Measurements from ENCODE around the gene IL4I1. TPM values are rescaled to one million over a fixed set of nuclear protein-coding genes. Genes with fewer than 3 reads are reported as not detected.

The IL4I1 gene
- total and polyA plus RNA-seq, 2 of the 8 experiments (the other 6 are each of a cell fraction or from before 2014, with no cell fraction given): 0.41 to 0.76 TPM

GRCh38 chr19:49878744-49879070 is 18.0 kb downstream of the IL4I1 start:
- peak overlapping the region; percentile 87 for H3K27ac ChIP-seq (ENCODE audit: low read depth, low read length)
- peak overlapping the region; percentile 70 to 95 (median 91); a peak in 7 of 8 replicates for H3K4me3 ChIP-seq (ENCODE audit: extremely low read depth in 1 of 4, insufficient read depth in 2 of 4, low read depth in 3 of 4, low read length in 4 of 4)
- ChIA-PET CTCF (ENCODE audit: partially characterized antibody) (interaction anchor here (0.7 to 1.5 kb wide), 2 partner anchors 75 to 189 kb away, joined by 3 read pairs; partner anchors contain the start of gene ADM5), POLR2A (ENCODE audit: partially characterized antibody) (interaction anchor here (1.2 to 6.2 kb wide), 5 partner anchors 10 to 51 kb away, joined by 3 to 76 read pairs (median 39); partner anchors contain the start of genes ATF5, NUP62 and PNKP)
- no peaks in the 10 kb centered on the region for H3K9me3 ChIP-seq (ENCODE audit: insufficient read depth in 2 of 2, low read depth in 1 of 2, low read length in 1 of 2)
- H4K5ac ChIP-seq (ENCODE audit: insufficient read length, low read depth, low read length): no peak overlapping the region
- FAIRE-seq (no peak), DNase-seq (ENCODE audit: low read depth in 1 of 2, low spot score in 2 of 2) (no peak)
- 81% methylated on average over 9 of the region's 9 CpGs; no CpG with 5 or more reads in 1 of the 2 experiments for WGBS, 2 experiments (ENCODE audit: extremely low coverage in 1 of 2, insufficient coverage in 1 of 2, insufficient read length in 1 of 2, insufficient replicate concordance in 2 of 2, low coverage in 1 of 2, low lambda C conversion rate in 2 of 2, missing lambda C conversion rate in 1 of 2)
- H2AK5ac ChIP-seq (ENCODE audit: low read depth, low read length): peak overlapping the region; percentile 75; the same call in 1 of the 2 replicates
- 0 out of 2 replicates have a peak overlapping the region, but pooled peaks have one; percentile 28 for H3K18ac ChIP-seq (ENCODE audit: extremely low read depth, low read length)
- H4K91ac ChIP-seq (replicated peaks; ENCODE audit: insufficient read length, low read length): no peak overlapping the region
- peak overlapping the region; percentile 90 to 92 for H3K4me2 ChIP-seq (ENCODE audit: insufficient read depth in 1 of 2, low read depth in 2 of 2, low read length in 2 of 2)
- no peak overlapping the region; the same call in 1 of the 2 replicates for H2BK12ac ChIP-seq (ENCODE audit: low read depth, low read length)
- peaks cover 10 to 16% of the 10 kb centered on the region in 2 experiments for H4K20me1 ChIP-seq (replicated peaks in 1 of 2; ENCODE audit: control insufficient read depth in 1 of 2, insufficient read depth in 2 of 2, low read length in 2 of 2)
- H3K23me2 ChIP-seq (ENCODE audit: low read depth, low read length): peaks cover 16% of the 10 kb centered on the region
- no peak overlapping the region for H4K8ac ChIP-seq (ENCODE audit: extremely low read depth, insufficient read depth, low read length)
- no peak overlapping the region for H3K56ac ChIP-seq (replicated peaks; ENCODE audit: insufficient read length, low read depth, low read length)
- no peak overlapping the region for H2BK20ac ChIP-seq (ENCODE audit: low read length)
- no peaks in the 10 kb centered on the region for H3K27me3 ChIP-seq (replicated peaks in 1 of 4; ENCODE audit: control insufficient read depth in 3 of 4, extremely low read depth in 1 of 4, insufficient read depth in 3 of 4, low read length in 3 of 4)
- H3K4me1 ChIP-seq (replicated peaks in 1 of 4; ENCODE audit: control insufficient read depth in 3 of 4, insufficient read depth in 4 of 4, low read length in 3 of 4): peaks cover 0 to 13% (median 7%) of the 10 kb centered on the region in 4 experiments; a peak in 6 of 7 replicates
- no peak overlapping the region for H2AFZ ChIP-seq (ENCODE audit: low read length)
- no peak overlapping the region for H3K4ac ChIP-seq (replicated peaks; ENCODE audit: insufficient read length, low read depth, low read length)
- peaks cover 19 to 44% (median 37%) of the 10 kb centered on the region in 4 experiments for H3K36me3 ChIP-seq (ENCODE audit: control insufficient read depth in 2 of 4, insufficient read depth in 4 of 4, low read length in 3 of 4)
- H3K23ac ChIP-seq (ENCODE audit: insufficient read length): no peak overlapping the region
- no peak overlapping the region for H2BK120ac ChIP-seq (replicated peaks; ENCODE audit: low read depth, low read length)
- no peak overlapping the region for H2BK15ac ChIP-seq (ENCODE audit: low read length)
- peak overlapping the region in 3 of 4 experiments; percentile 66 to 98 (median 97); a peak in 6 of 7 replicates for H3K9ac ChIP-seq (replicated peaks in 1 of 4; ENCODE audit: extremely low read depth in 1 of 4, low read depth in 3 of 4, low read length in 3 of 4)
- H3K79me2 ChIP-seq (ENCODE audit: control insufficient read depth in 1 of 2, insufficient read depth in 2 of 2, low read length in 2 of 2): peaks cover 0 to 30% of the 10 kb centered on the region in 2 experiments; a peak in 2 of 4 replicates
- H3K14ac ChIP-seq (ENCODE audit: insufficient read length): no peak overlapping the region
- H2BK5ac ChIP-seq (ENCODE audit: low read depth, low read length): peak overlapping the region; percentile 79; the same call in 1 of the 2 replicates
- peaks cover 16% of the 10 kb centered on the region for H3K79me1 ChIP-seq (ENCODE audit: low read depth, low read length)
- TF ChIP-seq GABPA (IDR thresholded peaks at IDR 0.05; ENCODE audit: borderline replicate concordance, insufficient read depth, low read length) (no peak), KDM1A (IDR thresholded peaks at IDR 0.05; ENCODE audit: borderline replicate concordance, low read length) (no peak), USF2 (IDR thresholded peaks at IDR 0.05; ENCODE audit: low read length) (no peak), KDM5A (IDR thresholded peaks at IDR 0.05; ENCODE audit: low read length) (no peak), JUN (IDR thresholded peaks at IDR 0.05; ENCODE audit: low read depth, low read length) (no peak), EZH2 (IDR thresholded peaks at IDR 0.05; ENCODE audit: low read depth, low read length, severe bottlenecking) (no peak), SP2 (IDR thresholded peaks at IDR 0.05; ENCODE audit: low read length) (no peak), CREB1 (IDR thresholded peaks at IDR 0.05) (no peak), SP1 (IDR thresholded peaks at IDR 0.05; ENCODE audit: low read depth, low read length) (no peak)
- TF ChIP-seq, protein P1, sequence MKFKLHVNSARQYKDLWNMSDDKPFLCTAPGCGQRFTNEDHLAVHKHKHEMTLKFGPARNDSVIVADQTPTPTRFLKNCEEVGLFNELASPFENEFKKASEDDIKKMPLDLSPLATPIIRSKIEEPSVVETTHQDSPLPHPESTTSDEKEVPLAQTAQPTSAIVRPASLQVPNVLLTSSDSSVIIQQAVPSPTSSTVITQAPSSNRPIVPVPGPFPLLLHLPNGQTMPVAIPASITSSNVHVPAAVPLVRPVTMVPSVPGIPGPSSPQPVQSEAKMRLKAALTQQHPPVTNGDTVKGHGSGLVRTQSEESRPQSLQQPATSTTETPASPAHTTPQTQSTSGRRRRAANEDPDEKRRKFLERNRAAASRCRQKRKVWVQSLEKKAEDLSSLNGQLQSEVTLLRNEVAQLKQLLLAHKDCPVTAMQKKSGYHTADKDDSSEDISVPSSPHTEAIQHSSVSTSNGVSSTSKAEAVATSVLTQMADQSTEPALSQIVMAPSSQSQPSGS (IDR thresholded peaks at IDR 0.05; ENCODE audit: low read length): no peak

Measured in H1 (cell line).